NT2/D1 (cell line): ENCODE results near the gene MALAT1.

Source experiments
- SUZ12 ChIP-seq: IDR thresholded peaks from 2 replicates; pipeline ENCODE4 v1.6.1; 2011; ENCODE audit not compliant: insufficient read length, insufficient read depth; ENCODE audit errors: extremely low read depth
- ZNF274 ChIP-seq: IDR thresholded peaks from 2 replicates; pipeline ENCODE4 v1.6.1; 2011; ENCODE audit warnings: mild to moderate bottlenecking, low read depth, low read length

- no peak for TF ChIP-seq ZNF274
- TF ChIP-seq SUZ12 = no peak
Observed at GRCh38 chr11:65506290-65506771, 7.5 kb downstream of the MALAT1 start.
